ENCODE data around the gene MPPED1. TPM values are rescaled to one million over a fixed set of nuclear protein-coding genes. Genes with fewer than 3 reads are reported as not detected.

Gene MPPED1
- total and polyA plus RNA-seq, 2 donors (not counting 3 experiments of a cell fraction or from before 2014, with no cell fraction given) = not detected

GRCh38 chr22:43399338-43399979, 12.4 kb upstream of the MPPED1 start:
- dilution Hi-C loops (cut with MboI; ENCODE audit: extremely low pct_ligation_motif_present, low sequenced_read_pairs) = no loop called here
- intact Hi-C loops (cut with micrococcal nuclease) = no loop called here
- CTCF ChIA-PET = no interaction called here

More at GRCh38 chr22:43399338-43399979, 12.4 kb upstream of the MPPED1 start:
- POLR2A ChIA-PET = no interaction called here
- no peak for TF ChIP-seq GATA2 (IDR thresholded peaks at IDR 0.05; ENCODE audit: insufficient read depth, insufficient read length, low read depth, low read length)
- no peak for TF ChIP-seq MAX (IDR thresholded peaks at IDR 0.05; ENCODE audit: insufficient read depth, insufficient read length)
- TF ChIP-seq JUN (IDR thresholded peaks at IDR 0.05; ENCODE audit: borderline replicate concordance, insufficient read depth, insufficient read length, low read depth) = no peak
- TF ChIP-seq MYC (IDR thresholded peaks at IDR 0.05; ENCODE audit: low read depth, low read length) = no peak
- TF ChIP-seq POLR2A (IDR thresholded peaks at IDR 0.05; ENCODE audit: low read depth, low read length) = no peak
- TF ChIP-seq CTCF (IDR thresholded peaks at IDR 0.05; ENCODE audit: extremely low read depth in 1 of 2, insufficient read depth in 1 of 2, low read depth in 1 of 2, low read length in 2 of 2) = no peak
- no peak for TF ChIP-seq FOS (IDR thresholded peaks at IDR 0.05; ENCODE audit: borderline replicate concordance, insufficient read depth, low read length)
- TF ChIP-seq EZH2 (IDR thresholded peaks at IDR 0.05; ENCODE audit: borderline replicate concordance, low read depth, low read length, severe bottlenecking) = no peak
- TF ChIP-seq POLR2AphosphoS5 (IDR thresholded peaks at IDR 0.05; ENCODE audit: insufficient read depth, low read depth, low read length) = no peak
- no peak overlapping the region for H3K4me3 ChIP-seq (replicated peaks in 1 of 3; ENCODE audit: insufficient read depth in 1 of 3, low read depth in 1 of 3, low read length in 3 of 3)
- no peaks in the 10 kb centered on the region for H4K20me1 ChIP-seq (replicated peaks; ENCODE audit: control insufficient read depth, extremely low read depth, insufficient read depth, low read length)
- BruUV-seq (replicated peaks) = no TSS peak
- DNase-seq (ENCODE audit: low read depth, low spot score) (no peak), FAIRE-seq (no peak)
- no peak overlapping the region for H2AFZ ChIP-seq (ENCODE audit: low read depth, low read length)
- no peaks in the 10 kb centered on the region for H3K9me1 ChIP-seq (replicated peaks; ENCODE audit: control insufficient read depth, extremely low read depth, insufficient read depth, low read length)
- H3K4me2 ChIP-seq (ENCODE audit: insufficient read depth, low read length) = no peak overlapping the region
- H3K9me3 ChIP-seq (replicated peaks; ENCODE audit: control insufficient read depth, insufficient read depth, low read length) = no peaks in the 10 kb centered on the region
- H3K27ac ChIP-seq (ENCODE audit: insufficient read depth, low read depth, low read length) = no peak overlapping the region
- no peak overlapping the region for H3K9ac ChIP-seq (replicated peaks; ENCODE audit: extremely low read depth, insufficient read depth, low read length)
- H3K4me1 ChIP-seq (ENCODE audit: control insufficient read depth, extremely low read depth, insufficient read depth, low read length) = no peaks in the 10 kb centered on the region
- H3K27me3 ChIP-seq (ENCODE audit: control insufficient read depth in 2 of 2, insufficient read depth in 2 of 2, low read length in 2 of 2) = no peaks in the 10 kb centered on the region
- H3K36me3 ChIP-seq (ENCODE audit: control insufficient read depth in 2 of 2, extremely low read depth in 1 of 2, insufficient read depth in 2 of 2, low read length in 2 of 2) = no peaks in the 10 kb centered on the region
- no peaks in the 10 kb centered on the region for H3K79me2 ChIP-seq (ENCODE audit: control insufficient read depth, insufficient read depth, low read length)
